ENCODE data around the gene CIROP.
A peak's percentile ranks its signal among the peaks of the same experiment; 100 is the strongest.

CIROP gene

GRCh38 chr14:23093104-23093503, 11.7 kb downstream of the CIROP start:
- no peak for DNase-seq (ENCODE audit: low spot score)

- DNase-seq (ENCODE audit: low spot score) = no peak
Observed at GRCh38 chr14:23091294-23092225, 13.2 kb downstream of the CIROP start.

GRCh38 chr14:23090254-23090636, 14.5 kb downstream of the CIROP start:
- no peak for DNase-seq (ENCODE audit: low spot score)

GRCh38 chr14:23089498-23090253, 15.1 kb downstream of the CIROP start:
- no peak for DNase-seq (ENCODE audit: low spot score)

- no peak for DNase-seq (ENCODE audit: low spot score)
Observed at GRCh38 chr14:23086565-23086964, 18.2 kb downstream of the CIROP start.

GRCh38 chr14:23085458-23085857, 19.3 kb downstream of the CIROP start:
- DNase-seq (ENCODE audit: low spot score) = no peak

GRCh38 chr14:23080474-23080873, 24.3 kb downstream of the CIROP start:
- DNase-seq (ENCODE audit: low spot score) = no peak

- DNase-seq (ENCODE audit: low spot score) = peak; percentile 40
Observed at GRCh38 chr14:23079716-23080115, 25.1 kb downstream of the CIROP start.

GRCh38 chr14:23078692-23079116, 26.1 kb downstream of the CIROP start:
- peak; percentile 93 for DNase-seq (ENCODE audit: low spot score)

GRCh38 chr14:23077962-23078361, 26.8 kb downstream of the CIROP start:
- no peak for DNase-seq (ENCODE audit: low spot score)

GRCh38 chr14:23076785-23077408, 27.9 kb downstream of the CIROP start:
- no peak for DNase-seq (ENCODE audit: low spot score)

- DNase-seq (ENCODE audit: low spot score) = no peak
Observed at GRCh38 chr14:23074906-23075305, 29.9 kb downstream of the CIROP start.

- no peak for DNase-seq (ENCODE audit: low spot score)
Observed at GRCh38 chr14:23071921-23072539, 32.8 kb downstream of the CIROP start.

- peak; percentile 95 for DNase-seq (ENCODE audit: low spot score)
Observed at GRCh38 chr14:23071244-23071920, 33.4 kb downstream of the CIROP start.

- no peak for DNase-seq (ENCODE audit: low spot score)
Observed at GRCh38 chr14:23070262-23071129, 34.3 kb downstream of the CIROP start.

GRCh38 chr14:23069413-23069806, 35.4 kb downstream of the CIROP start:
- no peak for DNase-seq (ENCODE audit: low spot score)

GRCh38 chr14:23068789-23069412, 35.9 kb downstream of the CIROP start:
- peak; percentile 90 for DNase-seq (ENCODE audit: low spot score)

- DNase-seq (ENCODE audit: low spot score) = no peak
Observed at GRCh38 chr14:23067847-23068788, 36.7 kb downstream of the CIROP start.
